Breast epithelium (tissue), 4 donors: ENCODE data around the gene KLHL3. TPM values are rescaled to one million over a fixed set of nuclear protein-coding genes. Genes with fewer than 3 reads are reported as not detected.

Experiments
- DNase-seq, 2 donors: peaks; one replicate each; pipeline ENCODE4 v3.0.0-alpha.2; 2019; ENCODE audit warnings: low spot score in 2 of 2
- H3K27ac ChIP-seq, 2 donors: fragments of 200-600 bp; sonication (generic) in 1 of 2; one replicate each; pipeline ENCODE4 v1.5.1; 2016 to 2019; ENCODE audit warnings: mild to moderate bottlenecking in 1 of 2
- H3K27me3 ChIP-seq, 2 donors: fragments of 200-600 bp; sonication (generic) in 1 of 2; one replicate each; pipeline versions ENCODE4 v1.5.1 to v1.6.0; 2017 to 2019; ENCODE audit warnings: control low read depth in 1 of 2, mild to moderate bottlenecking in 1 of 2
- H3K36me3 ChIP-seq: fragments of 200-600 bp; one replicate; pipeline ENCODE4 v1.5.1; 2019
- H3K4me1 ChIP-seq, 2 donors: fragments of 200-600 bp; sonication (generic); one replicate each; pipeline ENCODE4 v1.5.1; 2016 to 2019; ENCODE audit warnings: control low read depth in 1 of 2
- H3K4me3 ChIP-seq, 3 donors: fragments of 200-600 bp; sonication (generic); 1 replicate in 2 of 3; 2 replicates in 1 of 3; pipeline ENCODE4 v1.5.1; 2016 to 2019; ENCODE audit warnings: mild to moderate bottlenecking in 3 of 3, moderate library complexity in 2 of 3
- H3K9me3 ChIP-seq, 2 donors: fragments of 200-600 bp; sonication (generic) in 1 of 2; one replicate each; pipeline ENCODE4 v1.5.1; 2016 to 2019; ENCODE audit warnings: control low read depth in 1 of 2
- POLR2A ChIP-seq: fragments of 450-650 bp; IDR thresholded peaks from one replicate; pipeline ENCODE4 v1.6.1; 2016; ENCODE audit warnings: antibody characterized with exemption, mild to moderate bottlenecking, moderate library complexity
- POLR2AphosphoS5 ChIP-seq, 3 donors: sonication (generic); formaldehyde crosslinking; IDR thresholded peaks; one replicate each; pipeline ENCODE4 v1.6.1; 2017; ENCODE audit warnings: antibody characterized with exemption in 3 of 3
- intact Hi-C: fragments of 100-400 bp; cut with DNase I; formaldehyde crosslinking; loops from one replicate; pipeline ENCODE4 v1.15.1; 2023; ENCODE audit warnings: low total_unique reads
- total RNA-seq, 3 donors: library from RNA; depleted of rRNA; stranded (reverse); fragments of >200 nt; gene quantifications; one replicate each; pipeline ENCODE4 v1.1.0, GENCODE V29; 2016
- TF ChIP-seq, protein P1 (sequence below), 3 donors: fragments of 450-650 bp; IDR thresholded peaks; one replicate each; pipeline ENCODE4 v1.5.1; 2016 to 2017; ENCODE audit warnings: antibody characterized with exemption in 3 of 3, mild to moderate bottlenecking in 3 of 3, moderate library complexity in 3 of 3

Gene KLHL3
- total RNA-seq, 3 donors from 2014 or later = 4.5 to 11.7 (median 4.9) TPM

DNA sequence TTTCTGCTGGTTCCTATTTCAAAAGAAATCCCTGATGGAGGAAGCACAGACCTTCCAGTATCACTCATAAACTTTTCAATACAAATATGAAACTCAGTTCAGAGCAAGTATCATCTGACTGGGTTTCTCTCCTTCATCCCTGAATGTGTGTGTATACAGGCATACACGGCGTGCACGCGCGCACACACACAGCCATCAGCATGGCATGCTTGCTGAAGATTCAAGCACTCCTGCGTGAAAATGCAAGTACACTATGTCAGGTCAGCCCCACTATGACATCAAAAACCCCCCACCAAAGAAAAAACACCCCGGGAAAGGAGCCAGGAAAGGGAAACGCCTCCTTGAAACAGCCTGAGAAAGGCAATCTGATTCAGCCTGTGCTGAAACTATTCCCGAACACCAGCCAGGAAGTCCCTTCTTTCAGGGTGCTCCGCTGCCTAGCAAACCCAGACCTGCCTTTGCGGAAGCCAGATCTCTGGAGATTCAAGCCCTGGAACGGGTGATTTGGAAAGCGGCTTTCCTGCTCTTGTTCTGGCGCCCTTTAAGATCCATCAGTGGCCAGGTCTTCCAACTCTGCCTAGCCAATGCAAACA, 831 bp downstream of the KLHL3 start:
- H3K36me3 ChIP-seq = no peaks in the 10 kb centered on the region
- no peaks in the 10 kb centered on the region for H3K9me3 ChIP-seq
- no peaks in the 10 kb centered on the region for H3K4me1 ChIP-seq
- H3K27me3 ChIP-seq = no peaks in the 10 kb centered on the region
- no peak for TF ChIP-seq POLR2A
- TF ChIP-seq, protein P1, sequence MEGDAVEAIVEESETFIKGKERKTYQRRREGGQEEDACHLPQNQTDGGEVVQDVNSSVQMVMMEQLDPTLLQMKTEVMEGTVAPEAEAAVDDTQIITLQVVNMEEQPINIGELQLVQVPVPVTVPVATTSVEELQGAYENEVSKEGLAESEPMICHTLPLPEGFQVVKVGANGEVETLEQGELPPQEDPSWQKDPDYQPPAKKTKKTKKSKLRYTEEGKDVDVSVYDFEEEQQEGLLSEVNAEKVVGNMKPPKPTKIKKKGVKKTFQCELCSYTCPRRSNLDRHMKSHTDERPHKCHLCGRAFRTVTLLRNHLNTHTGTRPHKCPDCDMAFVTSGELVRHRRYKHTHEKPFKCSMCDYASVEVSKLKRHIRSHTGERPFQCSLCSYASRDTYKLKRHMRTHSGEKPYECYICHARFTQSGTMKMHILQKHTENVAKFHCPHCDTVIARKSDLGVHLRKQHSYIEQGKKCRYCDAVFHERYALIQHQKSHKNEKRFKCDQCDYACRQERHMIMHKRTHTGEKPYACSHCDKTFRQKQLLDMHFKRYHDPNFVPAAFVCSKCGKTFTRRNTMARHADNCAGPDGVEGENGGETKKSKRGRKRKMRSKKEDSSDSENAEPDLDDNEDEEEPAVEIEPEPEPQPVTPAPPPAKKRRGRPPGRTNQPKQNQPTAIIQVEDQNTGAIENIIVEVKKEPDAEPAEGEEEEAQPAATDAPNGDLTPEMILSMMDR (IDR thresholded peaks at IDR 0.05) = no peak
- no peak for TF ChIP-seq POLR2AphosphoS5 (IDR thresholded peaks at IDR 0.05)
- peak overlapping the region; percentile 52 to 81 for H3K27ac ChIP-seq
- peak overlapping the region; percentile 36 to 62 (median 47) for H3K4me3 ChIP-seq
- no peak for DNase-seq
- intact Hi-C loops = no loop called here

- H3K27ac ChIP-seq = peak overlapping the region in 1 of 2 donors; percentile 81
- H3K9me3 ChIP-seq = no peaks in the 10 kb centered on the region
- peak overlapping the region; percentile 36 to 62 (median 47) for H3K4me3 ChIP-seq
- TF ChIP-seq POLR2A = no peak
- TF ChIP-seq, protein P1 (IDR thresholded peaks at IDR 0.05) = no peak
- no peak for TF ChIP-seq POLR2AphosphoS5 (IDR thresholded peaks at IDR 0.05)
- no peak for DNase-seq
- H3K36me3 ChIP-seq = no peaks in the 10 kb centered on the region
- intact Hi-C loops = no loop called here
- H3K4me1 ChIP-seq = no peaks in the 10 kb centered on the region
- no peaks in the 10 kb centered on the region for H3K27me3 ChIP-seq
These were observed 1.6 kb downstream of the KLHL3 start for GRCh38 chr5:137734331-137734730.

GRCh38 chr5:137733922-137734321, 2.0 kb downstream of the KLHL3 start:
- intact Hi-C loops = no loop called here
- H3K27me3 ChIP-seq = no peaks in the 10 kb centered on the region
- no peaks in the 10 kb centered on the region for H3K36me3 ChIP-seq
- TF ChIP-seq POLR2A = no peak
- peak overlapping the region in 1 of 2 donors; percentile 81 for H3K27ac ChIP-seq
- no peak for DNase-seq
- no peaks in the 10 kb centered on the region for H3K4me1 ChIP-seq
- no peaks in the 10 kb centered on the region for H3K9me3 ChIP-seq
- peak overlapping the region in 1 of 3 donors; percentile 62 for H3K4me3 ChIP-seq

DNA sequence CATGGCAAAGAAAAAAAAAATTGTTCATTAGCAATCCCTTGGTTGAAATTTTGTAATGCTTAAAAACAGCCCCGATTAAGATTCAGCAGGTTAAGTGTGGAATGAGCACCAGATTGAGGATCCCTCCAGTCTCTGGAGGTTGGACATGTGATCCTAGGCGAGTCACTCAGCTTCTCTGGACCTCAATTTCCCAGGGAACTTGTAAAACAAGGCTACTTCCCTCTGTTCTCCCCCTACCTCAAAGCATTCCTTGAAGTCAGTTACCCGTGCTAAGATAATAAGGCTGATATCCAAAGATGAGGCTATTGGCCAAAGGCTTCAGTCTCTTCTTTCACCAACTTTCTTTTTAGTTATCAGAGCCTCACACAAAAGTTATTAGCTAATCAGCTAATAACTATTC, 2.9 kb downstream of the KLHL3 start:
- intact Hi-C loops = no loop called here
- TF ChIP-seq, protein P1 (IDR thresholded peaks at IDR 0.05) = no peak
- no peak for TF ChIP-seq POLR2A
- TF ChIP-seq POLR2AphosphoS5 (IDR thresholded peaks at IDR 0.05) = no peak
- Histone ChIP-seq H3K36me3 (no peaks in the 10 kb centered on the region), H3K9me3 (no peaks in the 10 kb centered on the region), H3K27me3 (no peaks in the 10 kb centered on the region), H3K27ac (no peak overlapping the region), H3K4me1 (no peaks in the 10 kb centered on the region), H3K4me3 (no peak overlapping the region)
- no peak for DNase-seq

DNA sequence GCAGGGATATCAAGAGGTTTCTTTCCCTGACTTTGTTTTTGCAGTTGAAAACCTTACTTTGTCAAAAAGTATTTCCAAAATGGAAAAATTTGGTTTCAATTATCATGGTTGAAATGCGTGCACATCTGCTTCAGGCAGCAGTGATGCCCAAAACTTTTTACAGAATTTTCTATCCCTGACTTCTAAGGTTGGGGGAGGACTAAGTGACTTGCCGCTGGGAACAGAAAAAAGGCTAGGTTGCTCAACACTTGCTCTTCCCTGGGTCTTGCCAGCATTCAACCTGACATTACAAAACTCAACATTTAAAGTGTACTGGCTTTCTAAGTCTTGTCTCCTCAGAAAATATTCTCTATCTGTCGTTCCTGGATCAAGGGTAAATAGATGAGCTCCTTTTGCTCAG, 4.7 kb downstream of the KLHL3 start:
- Histone ChIP-seq H3K4me1 (no peaks in the 10 kb centered on the region), H3K9me3 (no peaks in the 10 kb centered on the region), H3K27ac (peak overlapping the region in 1 of 2 donors; percentile 40), H3K27me3 (no peaks in the 10 kb centered on the region), H3K36me3 (no peaks in the 10 kb centered on the region), H3K4me3 (no peak overlapping the region)
- TF ChIP-seq, protein P1 (IDR thresholded peaks at IDR 0.05) = no peak
- TF ChIP-seq POLR2AphosphoS5 (IDR thresholded peaks at IDR 0.05) (no peak), POLR2A (no peak)
- intact Hi-C loops = no loop called here
- DNase-seq = no peak
